Esophagus squamous epithelium (tissue), 5 donors: ENCODE results near the gene XAGE2. TPM values are rescaled to one million over a fixed set of nuclear protein-coding genes. Genes with fewer than 3 reads are reported as not detected.

ENCODE experiments used
- DNase-seq: peaks from one replicate; lab custom pipeline; 2025; lab: John Stamatoyannopoulos, UW
- H3K27ac ChIP-seq, 4 donors: fragments of 200-600 bp; sonication (generic); one replicate each; pipeline ENCODE4 v1.5.1; 2016 to 2019; ENCODE audit warnings: mild to moderate bottlenecking in 1 of 4
- H3K27me3 ChIP-seq, 4 donors: fragments of 200-600 bp; sonication (generic); 1 replicate in 3 of 4; 2 replicates in 1 of 4; pipeline versions ENCODE4 v1.5.1 to v1.6.0; 2017 to 2021; ENCODE audit warnings: antibody characterized with exemption in 1 of 4
- H3K36me3 ChIP-seq, 3 donors: fragments of 200-600 bp; sonication (generic); one replicate each; pipeline ENCODE4 v1.5.1; 2016 to 2019
- H3K4me1 ChIP-seq, 3 donors: fragments of 200-600 bp; sonication (generic); one replicate each; pipeline ENCODE4 v1.5.1; 2017 to 2019
- H3K4me3 ChIP-seq, 4 donors: fragments of 200-600 bp; sonication (generic); 1 replicate in 3 of 4; 2 replicates in 1 of 4; pipeline ENCODE4 v1.5.1; 2016 to 2019; ENCODE audit warnings: mild to moderate bottlenecking in 2 of 4, moderate library complexity in 1 of 4
- H3K9me3 ChIP-seq, 3 donors: fragments of 200-600 bp; sonication (generic); one replicate each; pipeline ENCODE4 v1.5.1; 2016 to 2019
- CTCF ChIP-seq, 6 experiments: fragments of 450-650 bp in 4 of 6; fragments of 200-600 bp in 2 of 6; sonication (generic) in 2 of 6; IDR thresholded peaks; one replicate each; pipeline ENCODE4 v1.5.1; 2016 to 2019; ENCODE audit warnings: antibody characterized with exemption in 6 of 6, mild to moderate bottlenecking in 4 of 6, moderate library complexity in 4 of 6
- POLR2A ChIP-seq, 4 donors: fragments of 450-650 bp; IDR thresholded peaks; one replicate each; pipeline ENCODE4 v1.6.1; 2017; ENCODE audit warnings: antibody characterized with exemption in 4 of 4, mild to moderate bottlenecking in 4 of 4, moderate library complexity in 3 of 4
- WGBS, 2 donors: methylation state at CpG; one replicate each; pipeline ENCODE4 v1.1.5; 2018; 5-methylcytosine and 5-hydroxymethylcytosine counted together
- intact Hi-C: fragments of 100-400 bp; cut with DNase I; formaldehyde crosslinking; loops from one replicate; pipeline ENCODE4 v1.15.0; 2022
- total RNA-seq, 4 donors: library from RNA; depleted of rRNA; stranded (reverse); fragments of >200 nt; gene quantifications; one replicate each; pipeline ENCODE4 v1.1.0, GENCODE V29; 2016
- donor health status: DM: yes; HTN: yes; CAD: no.

The XAGE2 gene
- total RNA-seq, 4 donors from 2014 or later = not detected

- Histone ChIP-seq H3K36me3 (no peaks in the 10 kb centered on the region), H3K4me3 (no peak overlapping the region), H3K9me3 (no peaks in the 10 kb centered on the region), H3K27me3 (no peaks in the 10 kb centered on the region), H3K4me1 (no peaks in the 10 kb centered on the region), H3K27ac (no peak overlapping the region)
- WGBS, 2 donors = 14 to 63% methylated on average over 1 to 2 of the region's 8 CpGs
- DNase-seq = no peak
- intact Hi-C loops = no loop called here
- no peak for TF ChIP-seq CTCF (IDR thresholded peaks at IDR 0.05)
- TF ChIP-seq POLR2A (IDR thresholded peaks at IDR 0.05) = no peak
Measured at GRCh38 chrX:52346174-52347165, 22.4 kb upstream of the XAGE2 start.

- Histone ChIP-seq H3K4me3 (no peak overlapping the region), H3K36me3 (no peaks in the 10 kb centered on the region), H3K4me1 (no peaks in the 10 kb centered on the region), H3K9me3 (no peaks in the 10 kb centered on the region), H3K27ac (no peak overlapping the region), H3K27me3 (no peaks in the 10 kb centered on the region)
- WGBS, 2 donors = 50 to 88% methylated on average over 2 to 4 of the region's 6 CpGs
- no peak for TF ChIP-seq CTCF (IDR thresholded peaks at IDR 0.05)
- no peak for TF ChIP-seq POLR2A (IDR thresholded peaks at IDR 0.05)
- intact Hi-C loops = no loop called here
- no peak for DNase-seq
Measured at GRCh38 chrX:52349681-52350080, 19.1 kb upstream of the XAGE2 start.

- Histone ChIP-seq H3K4me1 (no peaks in the 10 kb centered on the region), H3K27me3 (no peaks in the 10 kb centered on the region), H3K27ac (no peak overlapping the region), H3K9me3 (no peaks in the 10 kb centered on the region), H3K4me3 (no peak overlapping the region), H3K36me3 (no peaks in the 10 kb centered on the region)
- 29 to 30% methylated on average over 1 of the region's 1 CpG for WGBS, 2 donors
- DNase-seq = no peak
- intact Hi-C loops = no loop called here
- TF ChIP-seq POLR2A (IDR thresholded peaks at IDR 0.05) (no peak), CTCF (IDR thresholded peaks at IDR 0.05) (no peak)
Measured at GRCh38 chrX:52352551-52352950, 16.3 kb upstream of the XAGE2 start.

- Histone ChIP-seq H3K27ac (no peak overlapping the region), H3K4me3 (no peak overlapping the region), H3K4me1 (no peaks in the 10 kb centered on the region), H3K9me3 (no peaks in the 10 kb centered on the region), H3K36me3 (no peaks in the 10 kb centered on the region), H3K27me3 (no peaks in the 10 kb centered on the region)
- no peak for TF ChIP-seq POLR2A (IDR thresholded peaks at IDR 0.05)
- no peak for TF ChIP-seq CTCF (IDR thresholded peaks at IDR 0.05)
- intact Hi-C loops = no loop called here
- DNase-seq = no peak
Measured at GRCh38 chrX:52353838-52354237, 15.0 kb upstream of the XAGE2 start.

- no peaks in the 10 kb centered on the region for H3K27me3 ChIP-seq
- DNase-seq = no peak
- no peaks in the 10 kb centered on the region for H3K9me3 ChIP-seq
- no peaks in the 10 kb centered on the region for H3K36me3 ChIP-seq
- no peak overlapping the region for H3K27ac ChIP-seq
- TF ChIP-seq POLR2A (IDR thresholded peaks at IDR 0.05) = no peak
- no peak for TF ChIP-seq CTCF (IDR thresholded peaks at IDR 0.05)
- H3K4me1 ChIP-seq = no peaks in the 10 kb centered on the region
- no peak overlapping the region for H3K4me3 ChIP-seq
- intact Hi-C loops = no loop called here
Measured at GRCh38 chrX:52355108-52355507, 13.7 kb upstream of the XAGE2 start.
